Panc1 (cell line): Measurements from ENCODE around the gene STX2.

Source experiments
- POLR2AphosphoS5 ChIP-seq: IDR thresholded peaks from 2 replicates; pipeline ENCODE4 v1.6.1; 2012; ENCODE audit warnings: mild to moderate bottlenecking, low read depth, low read length, moderate library complexity
- SIN3A ChIP-seq: IDR thresholded peaks from 2 replicates; pipeline ENCODE4 v1.6.1; 2012; ENCODE audit warnings: low read depth, mild to moderate bottlenecking, low read length, moderate library complexity, borderline replicate concordance; ENCODE audit not compliant: insufficient read depth
- TCF7L2 ChIP-seq: IDR thresholded peaks from 2 replicates; pipeline ENCODE4 v1.6.1; 2011; ENCODE audit warnings: mild to moderate bottlenecking, low read depth, low read length, inconsistent platforms
- TF ChIP-seq, protein P1 (sequence below): fragments of 450-650 bp; IDR thresholded peaks from 2 replicates; pipeline ENCODE4 v1.5.1; 2017; ENCODE audit warnings: mild to moderate bottlenecking
- TF ChIP-seq, protein P2 (sequence below), 2 experiments: IDR thresholded peaks; 2 replicates each; pipeline ENCODE4 v1.6.1; 2011 to 2012; ENCODE audit warnings: low read depth in 2 of 2, control low read depth in 1 of 2, low read length in 1 of 2, mild to moderate bottlenecking in 1 of 2, moderate library complexity in 1 of 2; ENCODE audit not compliant: insufficient read depth in 1 of 2

DNA sequence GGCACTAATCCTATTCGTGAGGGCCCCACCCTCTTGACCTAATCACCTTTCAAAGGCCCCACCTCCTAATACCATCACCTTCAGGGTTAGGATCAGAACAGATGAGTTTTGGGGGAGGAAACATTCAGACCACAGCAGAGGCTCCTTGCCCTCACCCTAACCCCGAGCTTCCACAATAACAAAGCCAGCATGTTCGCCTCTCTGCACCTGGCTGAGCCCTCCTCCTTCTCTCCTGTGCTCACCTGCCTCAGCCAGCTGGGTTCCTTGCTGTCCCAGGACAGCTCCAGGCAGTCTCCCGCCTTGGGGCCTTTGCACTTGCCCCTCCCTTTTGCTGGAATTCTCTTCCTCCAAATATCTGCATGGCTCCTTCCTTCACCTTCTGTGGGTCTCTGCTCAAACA is 23.1 kb upstream of the STX2 start:
- TF ChIP-seq, protein P1, sequence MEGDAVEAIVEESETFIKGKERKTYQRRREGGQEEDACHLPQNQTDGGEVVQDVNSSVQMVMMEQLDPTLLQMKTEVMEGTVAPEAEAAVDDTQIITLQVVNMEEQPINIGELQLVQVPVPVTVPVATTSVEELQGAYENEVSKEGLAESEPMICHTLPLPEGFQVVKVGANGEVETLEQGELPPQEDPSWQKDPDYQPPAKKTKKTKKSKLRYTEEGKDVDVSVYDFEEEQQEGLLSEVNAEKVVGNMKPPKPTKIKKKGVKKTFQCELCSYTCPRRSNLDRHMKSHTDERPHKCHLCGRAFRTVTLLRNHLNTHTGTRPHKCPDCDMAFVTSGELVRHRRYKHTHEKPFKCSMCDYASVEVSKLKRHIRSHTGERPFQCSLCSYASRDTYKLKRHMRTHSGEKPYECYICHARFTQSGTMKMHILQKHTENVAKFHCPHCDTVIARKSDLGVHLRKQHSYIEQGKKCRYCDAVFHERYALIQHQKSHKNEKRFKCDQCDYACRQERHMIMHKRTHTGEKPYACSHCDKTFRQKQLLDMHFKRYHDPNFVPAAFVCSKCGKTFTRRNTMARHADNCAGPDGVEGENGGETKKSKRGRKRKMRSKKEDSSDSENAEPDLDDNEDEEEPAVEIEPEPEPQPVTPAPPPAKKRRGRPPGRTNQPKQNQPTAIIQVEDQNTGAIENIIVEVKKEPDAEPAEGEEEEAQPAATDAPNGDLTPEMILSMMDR, result no peak
- TF ChIP-seq TCF7L2 (no peak), POLR2AphosphoS5 (no peak), SIN3A (no peak)
- TF ChIP-seq, protein P2, sequence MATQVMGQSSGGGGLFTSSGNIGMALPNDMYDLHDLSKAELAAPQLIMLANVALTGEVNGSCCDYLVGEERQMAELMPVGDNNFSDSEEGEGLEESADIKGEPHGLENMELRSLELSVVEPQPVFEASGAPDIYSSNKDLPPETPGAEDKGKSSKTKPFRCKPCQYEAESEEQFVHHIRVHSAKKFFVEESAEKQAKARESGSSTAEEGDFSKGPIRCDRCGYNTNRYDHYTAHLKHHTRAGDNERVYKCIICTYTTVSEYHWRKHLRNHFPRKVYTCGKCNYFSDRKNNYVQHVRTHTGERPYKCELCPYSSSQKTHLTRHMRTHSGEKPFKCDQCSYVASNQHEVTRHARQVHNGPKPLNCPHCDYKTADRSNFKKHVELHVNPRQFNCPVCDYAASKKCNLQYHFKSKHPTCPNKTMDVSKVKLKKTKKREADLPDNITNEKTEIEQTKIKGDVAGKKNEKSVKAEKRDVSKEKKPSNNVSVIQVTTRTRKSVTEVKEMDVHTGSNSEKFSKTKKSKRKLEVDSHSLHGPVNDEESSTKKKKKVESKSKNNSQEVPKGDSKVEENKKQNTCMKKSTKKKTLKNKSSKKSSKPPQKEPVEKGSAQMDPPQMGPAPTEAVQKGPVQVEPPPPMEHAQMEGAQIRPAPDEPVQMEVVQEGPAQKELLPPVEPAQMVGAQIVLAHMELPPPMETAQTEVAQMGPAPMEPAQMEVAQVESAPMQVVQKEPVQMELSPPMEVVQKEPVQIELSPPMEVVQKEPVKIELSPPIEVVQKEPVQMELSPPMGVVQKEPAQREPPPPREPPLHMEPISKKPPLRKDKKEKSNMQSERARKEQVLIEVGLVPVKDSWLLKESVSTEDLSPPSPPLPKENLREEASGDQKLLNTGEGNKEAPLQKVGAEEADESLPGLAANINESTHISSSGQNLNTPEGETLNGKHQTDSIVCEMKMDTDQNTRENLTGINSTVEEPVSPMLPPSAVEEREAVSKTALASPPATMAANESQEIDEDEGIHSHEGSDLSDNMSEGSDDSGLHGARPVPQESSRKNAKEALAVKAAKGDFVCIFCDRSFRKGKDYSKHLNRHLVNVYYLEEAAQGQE (IDR thresholded peaks at IDR 0.05; ENCODE audit: insufficient read depth in 1 of 2, low read depth in 2 of 2, low read length in 1 of 2), result no peak
